Tibial artery (tissue), 4 donors: Measurements from ENCODE around the gene TTC4.

Source experiments
- DNase-seq, 2 donors: peaks; one replicate each; pipeline ENCODE4 v3.0.0-alpha.2; 2019
- H3K27ac ChIP-seq, 2 donors: fragments of 200-600 bp; sonication (generic) in 1 of 2; 1 replicate in 1 of 2; 2 replicates in 1 of 2; pipeline ENCODE4 v1.5.1; 2018 to 2019; ENCODE audit warnings: mild to moderate bottlenecking in 1 of 2
- H3K27me3 ChIP-seq, 2 donors: fragments of 200-600 bp; sonication (generic) in 1 of 2; one replicate each; pipeline versions ENCODE4 v1.5.1 to v1.6.0; 2016 to 2019
- H3K36me3 ChIP-seq, 3 donors: fragments of 200-600 bp; sonication (generic) in 2 of 3; one replicate each; pipeline ENCODE4 v1.5.1; 2016 to 2019; ENCODE audit warnings: mild to moderate bottlenecking in 2 of 3
- H3K4me1 ChIP-seq, 4 donors: fragments of 200-600 bp; sonication (generic) in 2 of 4; 1 replicate in 3 of 4; 2 replicates in 1 of 4; pipeline ENCODE4 v1.5.1; 2016 to 2019
- H3K4me3 ChIP-seq, 2 donors: fragments of 200-600 bp; sonication (generic) in 1 of 2; 1 replicate in 1 of 2; 2 replicates in 1 of 2; pipeline ENCODE4 v1.5.1; 2018 to 2019; ENCODE audit warnings: mild to moderate bottlenecking in 2 of 2
- H3K9me3 ChIP-seq, 3 donors: fragments of 200-600 bp; sonication (generic) in 1 of 3; one replicate each; pipeline ENCODE4 v1.5.1; 2016 to 2019
- CTCF ChIP-seq, 2 experiments: fragments of 200-600 bp in 1 of 2; fragments of 450-650 bp in 1 of 2; IDR thresholded peaks; one replicate each; pipeline ENCODE4 v1.5.1; 2017 to 2019; ENCODE audit warnings: antibody characterized with exemption in 2 of 2, mild to moderate bottlenecking in 1 of 2, moderate library complexity in 1 of 2
- intact Hi-C: fragments of 100-400 bp; cut with DNase I; formaldehyde crosslinking; loops from one replicate; pipeline ENCODE4 v1.15.0; 2023; ENCODE audit warnings: low total_unique reads

The TTC4 gene

GRCh38 chr1:54748094-54748835 lies 32.6 kb downstream of the TTC4 start:
- no peak for TF ChIP-seq CTCF (IDR thresholded peaks at IDR 0.05)

GRCh38 chr1:54750596-54750995 lies 34.9 kb downstream of the TTC4 start:
- H3K4me3 ChIP-seq, result no peak overlapping the region
- peaks cover 0 to 13% (median 0%) of the 10 kb centered on the region in 3 donors for H3K36me3 ChIP-seq
- DNase-seq, result no peak
- H3K4me1 ChIP-seq, result no peaks in the 10 kb centered on the region
- no peak overlapping the region for H3K27ac ChIP-seq
- intact Hi-C loops, result no loop called here
- H3K27me3 ChIP-seq, result no peaks in the 10 kb centered on the region
- no peaks in the 10 kb centered on the region for H3K9me3 ChIP-seq
- no peak for TF ChIP-seq CTCF (IDR thresholded peaks at IDR 0.05)

More at GRCh38 chr1:54748094-54748835, 32.6 kb downstream of the TTC4 start:
- DNase-seq, result no peak
- Histone ChIP-seq H3K36me3 (peaks cover 5 to 13% (median 9%) of the 10 kb centered on the region in 3 donors), H3K27me3 (no peaks in the 10 kb centered on the region), H3K4me1 (no peaks in the 10 kb centered on the region), H3K27ac (no peak overlapping the region), H3K9me3 (no peaks in the 10 kb centered on the region), H3K4me3 (no peak overlapping the region)
- intact Hi-C loops, result no loop called here

- H3K4me3 ChIP-seq, result no peak overlapping the region
- intact Hi-C loops, result no loop called here
Observed at GRCh38 chr1:54751426-54751825, 35.8 kb downstream of the TTC4 start.

GRCh38 chr1:54754045-54754444 lies 38.4 kb downstream of the TTC4 start:
- no peak for DNase-seq
- no peak for TF ChIP-seq CTCF (IDR thresholded peaks at IDR 0.05)
- peaks cover 6 to 48% (median 22%) of the 10 kb centered on the region in 3 donors for H3K36me3 ChIP-seq
- H3K4me1 ChIP-seq, result no peaks in the 10 kb centered on the region
- no peak overlapping the region for H3K4me3 ChIP-seq
- intact Hi-C loops, result no loop called here
- H3K9me3 ChIP-seq, result no peaks in the 10 kb centered on the region
- no peak overlapping the region for H3K27ac ChIP-seq
- H3K27me3 ChIP-seq, result no peaks in the 10 kb centered on the region

More at GRCh38 chr1:54751426-54751825, 35.8 kb downstream of the TTC4 start:
- TF ChIP-seq CTCF (IDR thresholded peaks at IDR 0.05), result no peak
- H3K27ac ChIP-seq, result no peak overlapping the region
- H3K27me3 ChIP-seq, result no peaks in the 10 kb centered on the region
- H3K9me3 ChIP-seq, result no peaks in the 10 kb centered on the region
- H3K4me1 ChIP-seq, result no peaks in the 10 kb centered on the region
- H3K36me3 ChIP-seq, result peaks cover 0 to 22% (median 0%) of the 10 kb centered on the region in 3 donors
- DNase-seq, result no peak

- TF ChIP-seq CTCF (IDR thresholded peaks at IDR 0.05), result no peak
- H3K27ac ChIP-seq, result no peak overlapping the region
- intact Hi-C loops, result no loop called here
Observed at GRCh38 chr1:54754486-54755285, 39.0 kb downstream of the TTC4 start.

More at GRCh38 chr1:54754486-54755285, 39.0 kb downstream of the TTC4 start:
- Histone ChIP-seq H3K4me3 (no peak overlapping the region), H3K27me3 (no peaks in the 10 kb centered on the region), H3K4me1 (no peaks in the 10 kb centered on the region), H3K36me3 (peaks cover 6 to 49% (median 22%) of the 10 kb centered on the region in 3 donors), H3K9me3 (no peaks in the 10 kb centered on the region)
- DNase-seq, result no peak
